ENCODE measurements around the gene RASGRF1. TPM values are rescaled to one million over a fixed set of nuclear protein-coding genes. Genes with fewer than 3 reads are reported as not detected.

The RASGRF1 gene
- total RNA-seq, 4 donors from 2014 or later: 5.4 to 73.4 TPM; not detected in 2

GRCh38 chr15:79041601-79042168, 48.9 kb downstream of the RASGRF1 start:
- no peak overlapping the region for H3K27ac ChIP-seq
- no peaks in the 10 kb centered on the region for H3K36me3 ChIP-seq
- H3K27me3 ChIP-seq: no peaks in the 10 kb centered on the region
- no peak overlapping the region for H3K4me3 ChIP-seq
- no peak for DNase-seq
- TF ChIP-seq CTCF (IDR thresholded peaks at IDR 0.05) (no peak), POLR2A (IDR thresholded peaks at IDR 0.05) (no peak)
- no peaks in the 10 kb centered on the region for H3K4me1 ChIP-seq
- H3K9me3 ChIP-seq: peaks cover 0 to 4% (median 0%) of the 10 kb centered on the region in 4 donors

GRCh38 chr15:79037848-79038247, 52.7 kb downstream of the RASGRF1 start:
- H3K27me3 ChIP-seq: no peaks in the 10 kb centered on the region
- peaks cover 0 to 4% (median 0%) of the 10 kb centered on the region in 4 donors for H3K9me3 ChIP-seq
- H3K27ac ChIP-seq: no peak overlapping the region
- DNase-seq: no peak
- no peaks in the 10 kb centered on the region for H3K36me3 ChIP-seq
- no peaks in the 10 kb centered on the region for H3K4me1 ChIP-seq
- no peak overlapping the region for H3K4me3 ChIP-seq
- TF ChIP-seq POLR2A (IDR thresholded peaks at IDR 0.05) (no peak), CTCF (IDR thresholded peaks at IDR 0.05) (no peak)

- TF ChIP-seq POLR2A (IDR thresholded peaks at IDR 0.05) (no peak), CTCF (IDR thresholded peaks at IDR 0.05) (no peak)
- H3K36me3 ChIP-seq: no peaks in the 10 kb centered on the region
- H3K27ac ChIP-seq: no peak overlapping the region
- H3K27me3 ChIP-seq: no peaks in the 10 kb centered on the region
- DNase-seq: no peak
- H3K9me3 ChIP-seq: no peaks in the 10 kb centered on the region
- H3K4me3 ChIP-seq: no peak overlapping the region
- H3K4me1 ChIP-seq: no peaks in the 10 kb centered on the region
Measured at GRCh38 chr15:79036323-79036722, 54.3 kb downstream of the RASGRF1 start.

DNA sequence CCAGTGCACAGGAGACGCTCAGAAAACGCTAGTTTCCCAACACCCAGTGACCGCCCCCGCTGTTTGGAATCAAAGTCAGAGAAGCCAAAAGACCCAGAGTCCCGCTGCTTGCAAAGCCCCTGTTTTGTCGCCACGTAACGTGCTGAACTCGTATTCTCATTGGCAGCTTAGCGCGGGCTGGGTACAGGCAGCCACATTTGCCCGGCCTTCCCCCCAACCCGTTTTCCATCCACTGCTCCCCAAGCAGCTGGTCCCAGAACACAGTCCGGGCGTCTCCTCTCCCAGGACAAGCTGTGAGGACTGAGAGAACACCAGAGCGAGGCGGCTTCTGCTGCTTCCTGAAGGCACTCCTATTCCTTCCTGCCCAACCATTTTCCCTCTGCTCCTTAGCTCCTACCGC, 54.8 kb downstream of the RASGRF1 start:
- Histone ChIP-seq H3K4me3 (no peak overlapping the region), H3K36me3 (no peaks in the 10 kb centered on the region), H3K27ac (no peak overlapping the region), H3K4me1 (no peaks in the 10 kb centered on the region), H3K27me3 (no peaks in the 10 kb centered on the region), H3K9me3 (no peaks in the 10 kb centered on the region)
- TF ChIP-seq CTCF (IDR thresholded peaks at IDR 0.05) (no peak), POLR2A (IDR thresholded peaks at IDR 0.05) (no peak)
- DNase-seq: no peak

DNA sequence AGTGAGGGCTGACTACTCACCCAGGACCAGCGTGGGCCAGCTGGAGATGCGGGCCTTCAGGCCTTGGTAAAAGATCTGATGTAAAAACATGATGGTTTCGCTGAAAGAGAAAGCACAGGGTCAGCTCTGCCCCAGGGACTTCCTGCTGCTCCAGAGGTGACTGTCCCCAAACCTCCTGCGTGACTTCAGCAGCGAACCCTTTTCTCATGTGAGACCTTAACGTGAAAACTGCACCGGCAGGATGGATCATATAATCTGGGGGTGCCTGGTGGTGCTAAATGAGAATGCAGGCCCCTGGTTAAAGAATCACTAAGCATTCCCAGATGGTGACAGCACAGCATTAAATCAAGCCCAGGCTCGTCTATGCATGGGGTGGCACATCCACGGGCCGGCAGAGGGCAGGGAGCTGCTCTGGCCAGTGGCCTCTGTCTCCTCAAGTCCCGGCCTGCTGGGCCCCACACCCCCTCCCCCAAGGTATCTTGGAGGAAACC, 55.4 kb downstream of the RASGRF1 start:
- Histone ChIP-seq H3K27me3 (no peaks in the 10 kb centered on the region), H3K4me3 (no peak overlapping the region), H3K36me3 (no peaks in the 10 kb centered on the region), H3K4me1 (no peaks in the 10 kb centered on the region), H3K9me3 (no peaks in the 10 kb centered on the region), H3K27ac (no peak overlapping the region)
- peak in 1 of 6 experiments; percentile 6 for TF ChIP-seq CTCF (IDR thresholded peaks at IDR 0.05)
- no peak for TF ChIP-seq POLR2A (IDR thresholded peaks at IDR 0.05)
- no peak for DNase-seq

- TF ChIP-seq POLR2A (IDR thresholded peaks at IDR 0.05) (no peak), CTCF (IDR thresholded peaks at IDR 0.05) (no peak)
- Histone ChIP-seq H3K27me3 (no peaks in the 10 kb centered on the region), H3K9me3 (no peaks in the 10 kb centered on the region), H3K36me3 (no peaks in the 10 kb centered on the region), H3K27ac (no peak overlapping the region), H3K4me1 (no peaks in the 10 kb centered on the region), H3K4me3 (no peak overlapping the region)
- DNase-seq: no peak
Measured at GRCh38 chr15:79034284-79034683, 56.3 kb downstream of the RASGRF1 start.
